LNCaP clone FGC (cell line): ENCODE measurements around the gene SLC27A3.

Experiments
- DNase-seq: peaks from one replicate; pipeline ENCODE4 v3.0.0-alpha.2; 2011; ENCODE audit warnings: low read depth
- H3K4me3 ChIP-seq: 2 replicates; pipeline ENCODE4 v1.5.1; 2011; ENCODE audit warnings: mild to moderate bottlenecking, low read depth, low read length, control low read depth
- CTCF ChIP-seq: IDR thresholded peaks from 2 replicates; pipeline ENCODE4 v1.5.1; 2012; ENCODE audit warnings: mild to moderate bottlenecking; ENCODE audit not compliant: control insufficient read depth, insufficient read depth; ENCODE audit errors: extremely low read depth

The SLC27A3 gene

GRCh38 chr1:153774780-153775457, at the start of gene SLC27A3:
Gene SLC27A3, plus strand, starts transcription at chr1:153775407. Its CDS starts 91 bp downstream, at chr1:153775498.
- TF ChIP-seq CTCF: no peak
- no peak for DNase-seq
- peak within 1 kb of the TSS; percentile 54 for H3K4me3 ChIP-seq

- peak within 1 kb of the TSS; percentile 100 for H3K4me3 ChIP-seq
- peak; percentile 100 for DNase-seq
- TF ChIP-seq CTCF: no peak
These were observed 47.5 kb upstream of the SLC27A3 start, which contains the start of gene INTS3 for GRCh38 chr1:153727463-153728304. Gene INTS3, plus strand, starts transcription at chr1:153728050. Its CDS starts 585 bp downstream, at chr1:153728635.

GRCh38 chr1:153728305-153729066, 46.7 kb upstream of the SLC27A3 start:
- no peak for TF ChIP-seq CTCF
- peak overlapping the region; percentile 100 for H3K4me3 ChIP-seq
- DNase-seq: no peak

- H3K4me3 ChIP-seq: no peak overlapping the region
- TF ChIP-seq CTCF: no peak
- no peak for DNase-seq
These were observed 44.7 kb upstream of the SLC27A3 start for GRCh38 chr1:153730468-153730988.

- DNase-seq: peak; percentile 8
- no peak for TF ChIP-seq CTCF
- no peak overlapping the region for H3K4me3 ChIP-seq
These were observed 41.2 kb upstream of the SLC27A3 start for GRCh38 chr1:153733970-153734369.

- no peak for DNase-seq
- no peak overlapping the region for H3K4me3 ChIP-seq
- TF ChIP-seq CTCF: no peak
These were observed 40.7 kb upstream of the SLC27A3 start for GRCh38 chr1:153734396-153735089.
